Umbilical cord (tissue), 2 donors: ENCODE results near the gene ASAP2. TPM values are rescaled to one million over a fixed set of nuclear protein-coding genes. Genes with fewer than 3 reads are reported as not detected.

ENCODE experiments used
- DNase-seq: peaks from one replicate; pipeline ENCODE4 v3.0.0-alpha.2; 2015; ENCODE audit warnings: low spot score
- total RNA-seq: library from RNA; depleted of rRNA; stranded (reverse); fragments of >200 nt; gene quantifications from one replicate; pipeline ENCODE4 v1.2.3, GENCODE V29; 2014; ENCODE audit warnings: low replicate concordance; ENCODE audit not compliant: insufficient read depth

Gene ASAP2
- total RNA-seq, 1 donor from 2014 or later: 11.3 TPM

GRCh38 chr2:9318461-9319337, 112.1 kb downstream of the ASAP2 start:
- DNase-seq: no peak

GRCh38 chr2:9319338-9319715, 112.7 kb downstream of the ASAP2 start:
- DNase-seq: no peak

- DNase-seq: no peak
These were observed 116.0 kb downstream of the ASAP2 start for GRCh38 chr2:9322576-9322975.

- no peak for DNase-seq
These were observed 118.8 kb downstream of the ASAP2 start for GRCh38 chr2:9325428-9325827.

GRCh38 chr2:9326975-9327374, 120.4 kb downstream of the ASAP2 start:
- DNase-seq: no peak

GRCh38 chr2:9327873-9328352, 121.3 kb downstream of the ASAP2 start:
- no peak for DNase-seq

GRCh38 chr2:9328931-9329330, 122.3 kb downstream of the ASAP2 start:
- peak; percentile 42 for DNase-seq

- no peak for DNase-seq
These were observed 122.9 kb downstream of the ASAP2 start for GRCh38 chr2:9329497-9329896.

- peak; percentile 30 for DNase-seq
These were observed 124.1 kb downstream of the ASAP2 start for GRCh38 chr2:9330612-9331270.

GRCh38 chr2:9331704-9332103, 125.1 kb downstream of the ASAP2 start:
- peak; percentile 71 for DNase-seq

GRCh38 chr2:9332136-9332852, 125.7 kb downstream of the ASAP2 start:
- DNase-seq: no peak

- no peak for DNase-seq
These were observed 126.2 kb downstream of the ASAP2 start for GRCh38 chr2:9332853-9333245.

- DNase-seq: peak; percentile 78
These were observed 127.1 kb downstream of the ASAP2 start for GRCh38 chr2:9333591-9334171.

- no peak for DNase-seq
These were observed 128.1 kb downstream of the ASAP2 start for GRCh38 chr2:9334761-9335160.

GRCh38 chr2:9335322-9335832, 128.8 kb downstream of the ASAP2 start:
- peak; percentile 25 for DNase-seq

- DNase-seq: peak; percentile 76
These were observed 129.6 kb downstream of the ASAP2 start for GRCh38 chr2:9336241-9336575.

- DNase-seq: peak; percentile 95
These were observed 130.1 kb downstream of the ASAP2 start for GRCh38 chr2:9336576-9337314.

GRCh38 chr2:9337901-9338300, 131.3 kb downstream of the ASAP2 start:
- no peak for DNase-seq

GRCh38 chr2:9341337-9341887, 134.8 kb downstream of the ASAP2 start:
- no peak for DNase-seq

- DNase-seq: no peak
These were observed 136.0 kb downstream of the ASAP2 start for GRCh38 chr2:9342659-9343058.

GRCh38 chr2:9343524-9343923, 136.9 kb downstream of the ASAP2 start:
- no peak for DNase-seq
